Activated B cell treated with CpG ODN at 0.5 μM for 24 hours (primary cell): ENCODE results near the gene GUCY2D. TPM values are rescaled to one million over a fixed set of nuclear protein-coding genes. Genes with fewer than 3 reads are reported as not detected.

Experiments used
- ATAC-seq: fragments of 200-7000 bp; cut with Tn5 transposase; one replicate; pipeline ENCODE4 v1.10.0; 2021; ENCODE audit warnings: low read depth, mild to moderate bottlenecking, moderate library complexity
- CTCF ChIA-PET: fragments of 350-600 bp; sonication (Branson Sonifier 250); formaldehyde crosslinking; loops from one replicate; lab custom pipeline; 2021; ENCODE audit warnings: antibody characterized with exemption; lab: Charles Lee
- POLR2A ChIA-PET: fragments of 350-600 bp; sonication (Branson Sonifier 250); formaldehyde crosslinking; loops from one replicate; lab custom pipeline; 2021; ENCODE audit warnings: antibody characterized with exemption; lab: Charles Lee
- DNase-seq: peaks from one replicate; pipeline ENCODE4 v3.0.0; 2022
- H3K27ac Mint-ChIP-seq: one replicate; pipeline ENCODE4 v1.8.0; 2020; ENCODE audit warnings: mixed read lengths
- H3K27me3 Mint-ChIP-seq: one replicate; pipeline ENCODE4 v1.8.0; 2021; ENCODE audit warnings: mixed read lengths
- H3K36me3 Mint-ChIP-seq: one replicate; pipeline ENCODE4 v1.8.0; 2021; ENCODE audit warnings: low read depth, mixed read lengths
- H3K4me1 Mint-ChIP-seq: one replicate; pipeline ENCODE4 v1.8.0; 2021; ENCODE audit warnings: mixed read lengths
- H3K4me3 Mint-ChIP-seq: one replicate; pipeline ENCODE4 v1.8.0; 2020; ENCODE audit warnings: mild to moderate bottlenecking, mixed read lengths
- H3K9me3 Mint-ChIP-seq: one replicate; pipeline ENCODE4 v1.8.0; 2020; ENCODE audit warnings: mixed read lengths
- CTCF ChIP-seq: fragments of 200-600 bp; IDR thresholded peaks from one replicate; pipeline ENCODE4 v1.8.0; 2022; ENCODE audit warnings: antibody characterized with exemption, mild to moderate bottlenecking
- intact Hi-C: fragments of 100-400 bp; cut with micrococcal nuclease; formaldehyde crosslinking; loops from one replicate; pipeline ENCODE4 v1.15.1; 2024
- total RNA-seq: library from RNA; stranded (reverse); gene quantifications from 2 replicates; pipeline ENCODE4 v1.2.3, GENCODE V29; 2022

Gene GUCY2D
- total RNA-seq, 1 donor from 2014 or later: not detected

GRCh38 chr17:8038954-8039610 lies 36.7 kb downstream of the GUCY2D start, which contains the start of gene ALOX15B:
ALOX15B (plus strand) TSS chr17:8039059; CDS start chr17:8039156, 97 bp downstream.
- Mint-ChIP-seq H3K4me1 (peaks cover 3% of the 10 kb centered on the region), H3K27me3 (peaks cover 36% of the 10 kb centered on the region), H3K27ac (no peak within 1 kb of the TSS), H3K36me3 (no peaks in the 10 kb centered on the region), H3K4me3 (no peak within 1 kb of the TSS), H3K9me3 (no peaks in the 10 kb centered on the region)
- intact Hi-C loops: no loop called here
- ChIA-PET POLR2A (interaction anchor here (0.6 kb wide), 1 partner anchor 355 kb away, joined by 3 read pairs; no protein-coding TSS in a partner anchor), CTCF (no interaction called here)
- no peak for TF ChIP-seq CTCF
- ATAC-seq: peak; percentile 21
- DNase-seq: no peak

GRCh38 chr17:8039611-8040168 lies 37.3 kb downstream of the GUCY2D start:
- ChIA-PET POLR2A (interaction anchor here (0.5 kb wide), 1 partner anchor 1666 kb away, joined by 5 read pairs; no protein-coding TSS in a partner anchor), CTCF (no interaction called here)
- Mint-ChIP-seq H3K36me3 (no peaks in the 10 kb centered on the region), H3K4me3 (no peak overlapping the region), H3K27ac (no peak overlapping the region), H3K9me3 (no peaks in the 10 kb centered on the region), H3K27me3 (peaks cover 32% of the 10 kb centered on the region), H3K4me1 (peaks cover 3% of the 10 kb centered on the region)
- TF ChIP-seq CTCF: no peak
- intact Hi-C loops: loop anchor here (5.0 kb wide), 1 partner anchor 47 kb away; no protein-coding TSS in a partner anchor
- no peak for ATAC-seq
- DNase-seq: no peak

GRCh38 chr17:8041249-8041928 lies 39.0 kb downstream of the GUCY2D start:
- ChIA-PET POLR2A (no interaction called here), CTCF (interaction anchor here (0.5 to 3.4 kb wide), 17 partner anchors 16 to 299 kb away, joined by 3 to 16 read pairs (median 4); partner anchors contain the start of gene RNF227)
- DNase-seq (no peak), ATAC-seq (no peak)
- intact Hi-C loops: loop anchor here (1.0 to 5.0 kb wide), 4 partner anchors 49 to 298 kb away; no protein-coding TSS in a partner anchor
- no peak overlapping the region for H3K27ac Mint-ChIP-seq
- H3K9me3 Mint-ChIP-seq: no peaks in the 10 kb centered on the region
- no peak overlapping the region for H3K4me3 Mint-ChIP-seq
- H3K36me3 Mint-ChIP-seq: no peaks in the 10 kb centered on the region
- H3K4me1 Mint-ChIP-seq: peaks cover 3% of the 10 kb centered on the region
- peaks cover 31% of the 10 kb centered on the region for H3K27me3 Mint-ChIP-seq
- TF ChIP-seq CTCF: no peak

GRCh38 chr17:8041979-8042378 lies 39.6 kb downstream of the GUCY2D start:
- CTCF ChIA-PET: interaction anchor here (0.5 to 3.4 kb wide), 17 partner anchors 16 to 299 kb away, joined by 3 to 16 read pairs (median 4); partner anchors contain the start of gene RNF227
- no peak for DNase-seq
- POLR2A ChIA-PET: no interaction called here
- Mint-ChIP-seq H3K4me1 (peaks cover 3% of the 10 kb centered on the region), H3K27me3 (peaks cover 34% of the 10 kb centered on the region), H3K36me3 (no peaks in the 10 kb centered on the region), H3K27ac (no peak overlapping the region), H3K9me3 (no peaks in the 10 kb centered on the region), H3K4me3 (no peak overlapping the region)
- intact Hi-C loops: loop anchor here (1.0 to 5.0 kb wide), 4 partner anchors 50 to 299 kb away; no protein-coding TSS in a partner anchor
- TF ChIP-seq CTCF: no peak
- no peak for ATAC-seq
